HFF-Myc (cell line): ENCODE data around the gene GNB1.
"Not testable (repeated sequence)": the region's sequence is repeated elsewhere in the genome, so short reads cannot be mapped to it uniquely, and the experiment has no call there.

Source experiments
- DNase-seq: peaks from one replicate; pipeline ENCODE4 v3.0.0-alpha.2; 2011; ENCODE audit warnings: low read depth; ENCODE audit errors: extremely low read depth
- H3K4me3 ChIP-seq: replicated peaks from 2 replicates; pipeline ENCODE4 v1.5.1; 2011; ENCODE audit warnings: low read depth, mild to moderate bottlenecking, control low read depth, low read length
- TF ChIP-seq, protein P1 (sequence below): IDR thresholded peaks from 2 replicates; pipeline ENCODE4 v1.5.1; 2012; ENCODE audit warnings: mild to moderate bottlenecking, low read depth, low read length, control low read depth; ENCODE audit errors: missing control alignments

Gene GNB1

GRCh38 chr1:1752636-1753606 lies 138.0 kb downstream of the GNB1 start:
- DNase-seq, result no peak
- no peak overlapping the region for H3K4me3 ChIP-seq
- TF ChIP-seq, protein P1, sequence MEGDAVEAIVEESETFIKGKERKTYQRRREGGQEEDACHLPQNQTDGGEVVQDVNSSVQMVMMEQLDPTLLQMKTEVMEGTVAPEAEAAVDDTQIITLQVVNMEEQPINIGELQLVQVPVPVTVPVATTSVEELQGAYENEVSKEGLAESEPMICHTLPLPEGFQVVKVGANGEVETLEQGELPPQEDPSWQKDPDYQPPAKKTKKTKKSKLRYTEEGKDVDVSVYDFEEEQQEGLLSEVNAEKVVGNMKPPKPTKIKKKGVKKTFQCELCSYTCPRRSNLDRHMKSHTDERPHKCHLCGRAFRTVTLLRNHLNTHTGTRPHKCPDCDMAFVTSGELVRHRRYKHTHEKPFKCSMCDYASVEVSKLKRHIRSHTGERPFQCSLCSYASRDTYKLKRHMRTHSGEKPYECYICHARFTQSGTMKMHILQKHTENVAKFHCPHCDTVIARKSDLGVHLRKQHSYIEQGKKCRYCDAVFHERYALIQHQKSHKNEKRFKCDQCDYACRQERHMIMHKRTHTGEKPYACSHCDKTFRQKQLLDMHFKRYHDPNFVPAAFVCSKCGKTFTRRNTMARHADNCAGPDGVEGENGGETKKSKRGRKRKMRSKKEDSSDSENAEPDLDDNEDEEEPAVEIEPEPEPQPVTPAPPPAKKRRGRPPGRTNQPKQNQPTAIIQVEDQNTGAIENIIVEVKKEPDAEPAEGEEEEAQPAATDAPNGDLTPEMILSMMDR, result no peak

DNA sequence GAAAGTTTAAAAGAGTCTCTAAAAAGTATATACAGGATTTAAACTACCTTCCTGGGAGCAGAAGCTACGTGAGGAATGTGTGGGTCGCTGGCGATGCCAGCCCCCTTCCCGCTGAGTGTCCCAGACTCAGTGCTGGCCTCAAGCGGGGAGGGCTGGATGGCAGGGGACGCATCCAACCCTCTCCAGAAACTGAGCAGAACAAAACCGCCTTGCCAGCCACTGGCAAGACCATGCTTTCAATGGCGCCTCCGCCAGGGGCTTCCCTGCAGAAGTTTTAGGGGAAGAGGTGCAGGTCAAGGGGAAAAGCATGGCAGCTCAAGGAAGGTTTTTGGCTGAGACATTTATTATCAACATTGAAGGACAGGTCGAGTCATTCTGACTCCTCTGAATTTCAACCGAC lies 138.7 kb downstream of the GNB1 start:
- TF ChIP-seq, protein P1, result no peak
- no peak for DNase-seq
- no peak overlapping the region for H3K4me3 ChIP-seq

DNA sequence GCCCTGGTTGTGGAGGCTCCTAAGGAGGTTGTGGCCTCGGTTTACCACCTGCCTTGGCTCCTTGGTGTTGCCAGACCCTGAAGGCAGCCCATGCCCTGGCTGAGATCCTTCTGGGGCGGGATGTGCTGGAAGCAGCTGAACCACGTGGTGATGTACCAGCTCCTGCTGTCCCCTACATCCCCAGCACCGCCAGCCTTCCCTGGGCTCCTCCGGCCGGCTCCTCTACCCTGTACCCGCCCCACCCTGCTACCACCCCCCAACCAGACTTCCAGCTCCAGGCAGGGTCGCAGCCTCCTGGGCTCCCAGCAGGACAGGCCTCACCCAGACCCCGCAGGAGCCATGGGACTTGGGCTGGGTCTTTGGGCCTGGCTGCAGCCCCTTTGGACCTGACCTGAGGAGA lies 140.9 kb downstream of the GNB1 start:
- not testable (repeated sequence) for DNase-seq, H3K4me3 ChIP-seq

- TF ChIP-seq, protein P1, result no peak
- no peak for DNase-seq
- no peak overlapping the region for H3K4me3 ChIP-seq
Observed at GRCh38 chr1:1748686-1749321, 142.1 kb downstream of the GNB1 start.

DNA sequence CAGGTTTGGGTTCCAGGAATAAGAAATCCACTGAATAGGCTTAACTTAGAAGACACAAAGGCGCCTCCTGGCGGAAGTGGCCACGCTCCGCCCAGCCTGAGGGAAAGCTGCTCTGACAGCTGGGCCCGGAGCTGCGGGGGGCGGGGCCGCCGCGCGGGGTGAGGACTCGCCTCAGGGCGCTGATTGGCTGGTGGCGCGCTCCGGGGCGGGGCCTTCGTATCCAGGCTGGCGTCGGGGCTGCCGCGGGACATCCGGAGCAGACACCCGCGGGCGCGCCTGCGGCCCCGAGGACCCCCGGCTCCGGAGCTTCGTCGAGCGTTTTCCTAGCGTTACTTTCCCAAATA lies 144.3 kb downstream of the GNB1 start:
- H3K4me3 ChIP-seq, result not testable (repeated sequence)

GRCh38 chr1:1745651-1746565 lies 145.0 kb downstream of the GNB1 start:
- not testable (repeated sequence) for DNase-seq
- peak overlapping the region; percentile 28 for H3K4me3 ChIP-seq

More for the DNA sequence above, 144.3 kb downstream of the GNB1 start:
- DNase-seq, result not testable (repeated sequence)

- H3K4me3 ChIP-seq, DNase-seq: not testable (repeated sequence)
Observed at GRCh38 chr1:1742529-1742928, 148.4 kb downstream of the GNB1 start.

DNA sequence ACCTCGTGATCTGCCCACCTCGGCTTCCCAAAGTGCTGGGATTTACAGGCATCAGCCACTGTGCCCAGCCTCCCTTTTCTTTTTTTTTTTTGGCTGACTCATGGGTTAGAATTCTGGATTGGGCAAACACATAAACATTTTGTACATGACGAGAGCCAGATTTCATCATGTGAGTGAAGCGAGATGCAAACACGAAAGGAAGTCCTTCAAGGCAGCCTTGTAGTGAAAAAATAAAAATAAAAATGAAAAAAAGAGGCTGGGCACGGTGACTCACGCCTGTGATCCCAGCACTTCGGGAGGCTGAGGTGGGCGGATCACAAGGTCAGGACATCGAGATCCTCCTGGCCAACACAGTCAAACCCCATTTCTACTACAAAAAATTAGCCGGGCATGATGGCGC lies 149.9 kb downstream of the GNB1 start:
- DNase-seq, result peak; percentile 87
- H3K4me3 ChIP-seq, result not testable (repeated sequence)

GRCh38 chr1:1738799-1739337 lies 152.0 kb downstream of the GNB1 start:
- not testable (repeated sequence) for DNase-seq, H3K4me3 ChIP-seq

GRCh38 chr1:1737675-1738590 lies 153.0 kb downstream of the GNB1 start:
- DNase-seq, H3K4me3 ChIP-seq: not testable (repeated sequence)
